ENCODE measurements around the gene FUT2. TPM values are rescaled to one million over a fixed set of nuclear protein-coding genes. Genes with fewer than 3 reads are reported as not detected.
A peak's percentile ranks its signal among the peaks of the same experiment; 100 is the strongest.

Gene FUT2
- total and polyA plus RNA-seq, 2 of the 13 experiments (the other 11 are each of a cell fraction or from before 2014, with no cell fraction given) = 0.07 TPM; not detected in 1

- TF ChIP-seq ZNF703 (CRISPR knock-in tag; IDR thresholded peaks at IDR 0.05; ENCODE audit: borderline replicate concordance) (no peak), ZNF30 (CRISPR knock-in tag; IDR thresholded peaks at IDR 0.05) (no peak), ZNF768 (CRISPR knock-in tag; IDR thresholded peaks at IDR 0.05) (peak; percentile 73), SMAD3 (CRISPR knock-in tag; IDR thresholded peaks at IDR 0.05) (no peak), ATM (IDR thresholded peaks at IDR 0.05; ENCODE audit: borderline replicate concordance) (no peak), SMAD1 (CRISPR knock-in tag; IDR thresholded peaks at IDR 0.05; ENCODE audit: borderline replicate concordance, low read depth) (no peak), NCOA5 (CRISPR knock-in tag; IDR thresholded peaks at IDR 0.05) (no peak), CTCF (CRISPR knock-in tag; IDR thresholded peaks at IDR 0.05) (peak; percentile 94), NFYB (CRISPR knock-in tag; IDR thresholded peaks at IDR 0.05) (no peak), ZNF276 (CRISPR knock-in tag; IDR thresholded peaks at IDR 0.05; ENCODE audit: low read depth) (peak; percentile 74; the same call in 1 of the 2 replicates), TFE3 (CRISPR knock-in tag; IDR thresholded peaks at IDR 0.05) (0 out of 2 replicates have a peak, but pooled peaks have one; percentile 31), HNRNPH1 (optimal IDR thresholded peaks at IDR 0.05; ENCODE audit: low read depth, low read length) (no peak), ZNF564 (CRISPR knock-in tag; IDR thresholded peaks at IDR 0.05) (no peak), ZNF251 (CRISPR knock-in tag; IDR thresholded peaks at IDR 0.05) (no peak), ADNP (CRISPR knock-in tag; IDR thresholded peaks at IDR 0.05) (no peak), MAZ (IDR thresholded peaks at IDR 0.05; ENCODE audit: borderline replicate concordance, low read depth, low read length) (no peak), MAZ (CRISPR knock-in tag; IDR thresholded peaks at IDR 0.05; ENCODE audit: low read depth) (no peak), ZNF382 (CRISPR knock-in tag; IDR thresholded peaks at IDR 0.05; ENCODE audit: borderline replicate concordance) (no peak)
- TF ChIP-seq, protein P1, sequence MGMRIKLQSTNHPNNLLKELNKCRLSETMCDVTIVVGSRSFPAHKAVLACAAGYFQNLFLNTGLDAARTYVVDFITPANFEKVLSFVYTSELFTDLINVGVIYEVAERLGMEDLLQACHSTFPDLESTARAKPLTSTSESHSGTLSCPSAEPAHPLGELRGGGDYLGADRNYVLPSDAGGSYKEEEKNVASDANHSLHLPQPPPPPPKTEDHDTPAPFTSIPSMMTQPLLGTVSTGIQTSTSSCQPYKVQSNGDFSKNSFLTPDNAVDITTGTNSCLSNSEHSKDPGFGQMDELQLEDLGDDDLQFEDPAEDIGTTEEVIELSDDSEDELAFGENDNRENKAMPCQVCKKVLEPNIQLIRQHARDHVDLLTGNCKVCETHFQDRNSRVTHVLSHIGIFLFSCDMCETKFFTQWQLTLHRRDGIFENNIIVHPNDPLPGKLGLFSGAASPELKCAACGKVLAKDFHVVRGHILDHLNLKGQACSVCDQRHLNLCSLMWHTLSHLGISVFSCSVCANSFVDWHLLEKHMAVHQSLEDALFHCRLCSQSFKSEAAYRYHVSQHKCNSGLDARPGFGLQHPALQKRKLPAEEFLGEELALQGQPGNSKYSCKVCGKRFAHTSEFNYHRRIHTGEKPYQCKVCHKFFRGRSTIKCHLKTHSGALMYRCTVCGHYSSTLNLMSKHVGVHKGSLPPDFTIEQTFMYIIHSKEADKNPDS (CRISPR knock-in tag; IDR thresholded peaks at IDR 0.05) = no peak
- TF ChIP-seq, protein P2, sequence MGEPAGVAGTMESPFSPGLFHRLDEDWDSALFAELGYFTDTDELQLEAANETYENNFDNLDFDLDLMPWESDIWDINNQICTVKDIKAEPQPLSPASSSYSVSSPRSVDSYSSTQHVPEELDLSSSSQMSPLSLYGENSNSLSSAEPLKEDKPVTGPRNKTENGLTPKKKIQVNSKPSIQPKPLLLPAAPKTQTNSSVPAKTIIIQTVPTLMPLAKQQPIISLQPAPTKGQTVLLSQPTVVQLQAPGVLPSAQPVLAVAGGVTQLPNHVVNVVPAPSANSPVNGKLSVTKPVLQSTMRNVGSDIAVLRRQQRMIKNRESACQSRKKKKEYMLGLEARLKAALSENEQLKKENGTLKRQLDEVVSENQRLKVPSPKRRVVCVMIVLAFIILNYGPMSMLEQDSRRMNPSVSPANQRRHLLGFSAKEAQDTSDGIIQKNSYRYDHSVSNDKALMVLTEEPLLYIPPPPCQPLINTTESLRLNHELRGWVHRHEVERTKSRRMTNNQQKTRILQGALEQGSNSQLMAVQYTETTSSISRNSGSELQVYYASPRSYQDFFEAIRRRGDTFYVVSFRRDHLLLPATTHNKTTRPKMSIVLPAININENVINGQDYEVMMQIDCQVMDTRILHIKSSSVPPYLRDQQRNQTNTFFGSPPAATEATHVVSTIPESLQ (CRISPR knock-in tag; conservative IDR thresholded peaks at IDR 0.05) = no peak
These were observed 20.6 kb upstream of the FUT2 start (continued) for GRCh38 chr19:48674921-48675824.
